Activated T-helper 1 cell treated with anti-CD3 and anti-CD28 coated beads, Interleukin-2, amount 50 U/mL, for 16 hours (primary cell): ENCODE data around the gene MEF2C.
"Not testable (repeated sequence)": the region's sequence is repeated elsewhere in the genome, so short reads cannot be mapped to it uniquely, and the experiment has no call there.

Experiments used
- DNase-seq, 2 donors: peaks; one replicate each; pipeline ENCODE4 v3.0.0-alpha.2; 2020; ENCODE audit warnings: low read depth in 1 of 2, low spot score in 1 of 2

The MEF2C gene

DNA sequence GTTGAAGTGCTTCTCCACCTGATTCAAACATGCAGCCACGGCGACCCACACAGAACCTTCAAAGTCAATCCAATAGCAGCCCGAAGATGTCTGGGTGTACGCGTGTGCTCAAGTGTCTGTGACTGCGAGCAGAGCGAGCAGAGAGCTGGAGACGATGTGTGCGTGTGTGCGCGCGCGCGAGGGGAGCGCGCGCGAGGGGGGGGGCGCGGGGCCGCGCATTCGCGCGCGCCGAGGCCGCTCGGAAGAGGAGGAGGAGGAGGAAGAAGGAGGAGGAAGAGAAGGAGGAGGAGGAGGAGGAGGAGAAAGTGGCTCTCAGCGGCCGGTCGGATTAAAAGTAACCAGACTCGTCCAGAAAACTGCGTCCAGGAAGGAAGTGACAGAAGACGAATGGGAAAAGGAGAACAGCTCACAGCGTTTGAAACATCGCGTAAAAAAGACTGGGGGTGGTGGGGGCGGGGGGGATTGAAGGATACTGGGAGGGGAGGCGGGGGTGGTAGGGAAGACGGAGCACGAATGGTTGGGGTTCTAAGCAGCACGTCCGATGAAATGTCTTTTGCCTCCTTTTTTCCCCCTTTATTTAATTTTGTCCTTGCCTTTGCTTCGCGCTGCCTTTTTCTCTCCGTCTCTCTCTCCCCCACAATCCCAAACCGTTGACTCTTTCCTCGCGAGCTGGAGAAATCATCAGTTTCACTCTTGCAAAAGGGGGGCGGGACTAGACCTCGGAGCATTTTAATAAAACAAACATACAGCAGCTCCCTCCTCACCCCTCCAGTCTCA, at the start of gene MEF2C:
Gene MEF2C (minus strand): TSS at position 126 of the 777 bp plus-strand sequence. CDS start 59,396 bp downstream, outside the sequence.
- DNase-seq: no peak

DNA sequence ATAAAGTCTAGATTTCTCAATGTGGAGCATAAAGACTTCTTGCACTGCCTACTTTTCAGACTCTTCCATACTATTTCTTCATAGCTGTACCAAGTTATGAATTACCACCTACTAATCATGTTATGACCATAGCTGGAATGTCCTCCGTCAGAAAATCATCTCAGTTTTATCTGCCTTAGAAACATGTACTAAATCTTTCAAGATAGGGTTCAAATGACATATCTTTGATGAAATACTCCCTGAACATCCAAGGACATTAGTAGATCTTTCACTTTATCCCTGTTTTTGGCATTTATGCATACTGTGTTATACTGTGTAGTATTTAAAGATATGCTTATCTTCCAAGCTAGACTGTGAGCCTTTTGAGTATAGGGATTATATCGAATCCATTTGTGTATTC, 49.6 kb upstream of the MEF2C start:
- DNase-seq: no peak

DNA sequence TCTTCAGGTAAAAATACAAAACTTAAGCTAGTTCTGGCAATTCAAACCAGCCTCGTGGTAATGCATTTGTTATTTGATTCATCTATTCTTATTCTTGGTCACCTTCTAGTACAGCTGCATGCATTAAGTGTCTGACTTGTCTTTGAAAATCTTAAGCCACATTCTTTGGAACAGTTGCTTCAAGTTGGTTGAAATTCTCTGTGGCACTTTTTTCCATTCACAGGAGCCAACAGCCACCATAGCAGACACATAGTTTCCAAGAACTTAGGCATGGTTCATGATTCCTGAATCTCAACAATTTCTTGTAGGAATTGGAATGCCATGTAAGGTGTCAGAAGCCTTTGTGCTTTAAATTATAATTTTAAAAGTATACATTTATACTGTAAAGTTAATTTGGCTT, 47.4 kb upstream of the MEF2C start:
- no peak for DNase-seq

DNA sequence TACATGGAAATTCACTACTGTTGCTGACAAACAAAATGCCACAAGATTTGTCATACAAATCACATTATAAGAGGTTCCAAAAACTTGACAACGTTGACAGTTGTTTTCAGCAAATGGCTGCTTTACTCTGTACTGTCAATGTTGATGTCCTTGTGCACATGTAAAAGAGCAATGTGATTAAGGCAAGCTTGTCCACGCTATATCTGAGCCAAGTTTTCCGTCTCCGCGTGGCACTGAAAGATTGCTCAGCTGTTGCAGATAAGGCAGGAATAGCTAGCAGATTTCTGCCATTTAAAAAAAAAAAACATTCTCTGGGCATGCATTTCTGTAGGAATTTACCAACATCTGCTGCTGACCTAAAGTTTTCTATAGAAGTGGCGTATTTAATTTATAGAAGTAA, 46.4 kb upstream of the MEF2C start:
- DNase-seq: no peak

DNA sequence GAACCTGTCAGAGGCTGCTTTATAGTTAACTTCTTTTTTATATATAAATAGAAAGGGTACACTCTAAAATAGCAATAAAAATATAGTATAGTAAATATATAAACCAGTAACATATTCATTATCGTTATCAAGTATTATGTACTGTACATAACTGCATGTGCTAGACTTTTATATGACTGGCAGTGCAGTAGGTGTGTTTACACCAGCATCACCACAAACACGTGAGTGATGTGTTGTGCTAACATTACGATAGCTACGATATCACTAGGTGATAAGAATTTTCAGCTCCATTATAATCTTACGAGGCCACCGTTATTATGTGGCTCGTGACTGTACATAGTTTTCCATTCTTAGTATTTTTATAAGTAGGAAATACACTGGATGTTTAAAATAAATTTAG, 43.8 kb upstream of the MEF2C start:
- no peak for DNase-seq

DNA sequence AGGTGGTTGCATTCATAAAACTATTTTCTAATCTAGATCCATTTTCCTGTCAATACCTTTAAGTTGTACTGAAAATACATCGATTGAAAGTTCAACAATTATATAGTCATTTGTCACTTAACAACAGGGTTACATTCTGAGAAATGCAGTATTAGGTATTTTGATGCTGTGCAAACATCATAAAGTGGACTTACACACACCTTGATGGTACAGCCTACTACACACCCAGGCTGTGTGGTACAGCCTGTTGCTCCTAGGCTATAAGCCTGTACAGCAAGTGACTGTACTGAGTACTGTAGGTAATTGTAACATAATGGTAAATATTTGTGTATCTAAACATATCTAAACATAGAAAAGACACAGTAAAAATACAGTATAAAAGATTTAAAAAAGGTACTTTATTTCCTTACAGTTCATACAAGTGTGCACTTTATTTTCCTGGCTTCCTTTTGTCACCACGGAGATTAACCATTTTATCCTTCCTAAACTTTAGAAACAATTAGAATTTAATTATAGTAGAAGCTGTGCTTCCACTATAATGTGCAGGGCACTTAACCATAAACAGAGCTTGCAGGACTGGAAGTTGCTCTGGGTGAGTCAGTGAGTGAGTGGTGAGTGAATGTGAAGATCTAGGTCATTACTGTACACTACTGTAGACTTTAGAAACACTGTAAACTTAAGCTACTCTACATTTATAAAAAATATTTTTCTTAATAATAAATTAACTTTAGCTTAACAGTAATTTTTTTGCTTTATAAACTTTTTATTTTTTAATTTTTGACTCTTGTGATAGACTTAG, 42.9 kb upstream of the MEF2C start:
- DNase-seq: no peak

DNA sequence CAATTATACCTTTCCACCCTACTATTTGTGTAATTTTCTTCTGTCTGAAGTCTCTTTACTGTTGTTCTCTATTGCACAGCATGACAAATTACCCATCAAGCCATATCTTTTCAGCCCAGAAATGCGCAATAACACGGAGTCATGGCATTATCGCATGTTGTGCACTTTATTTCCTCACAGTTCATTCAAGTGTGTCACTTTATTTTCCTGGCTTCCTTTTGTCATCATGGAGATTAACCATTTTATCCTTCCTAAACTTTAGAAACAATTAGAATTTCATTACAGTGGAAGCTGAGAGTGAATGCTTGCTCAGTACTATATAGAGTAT, 41.3 kb upstream of the MEF2C start:
- DNase-seq: no peak

DNA sequence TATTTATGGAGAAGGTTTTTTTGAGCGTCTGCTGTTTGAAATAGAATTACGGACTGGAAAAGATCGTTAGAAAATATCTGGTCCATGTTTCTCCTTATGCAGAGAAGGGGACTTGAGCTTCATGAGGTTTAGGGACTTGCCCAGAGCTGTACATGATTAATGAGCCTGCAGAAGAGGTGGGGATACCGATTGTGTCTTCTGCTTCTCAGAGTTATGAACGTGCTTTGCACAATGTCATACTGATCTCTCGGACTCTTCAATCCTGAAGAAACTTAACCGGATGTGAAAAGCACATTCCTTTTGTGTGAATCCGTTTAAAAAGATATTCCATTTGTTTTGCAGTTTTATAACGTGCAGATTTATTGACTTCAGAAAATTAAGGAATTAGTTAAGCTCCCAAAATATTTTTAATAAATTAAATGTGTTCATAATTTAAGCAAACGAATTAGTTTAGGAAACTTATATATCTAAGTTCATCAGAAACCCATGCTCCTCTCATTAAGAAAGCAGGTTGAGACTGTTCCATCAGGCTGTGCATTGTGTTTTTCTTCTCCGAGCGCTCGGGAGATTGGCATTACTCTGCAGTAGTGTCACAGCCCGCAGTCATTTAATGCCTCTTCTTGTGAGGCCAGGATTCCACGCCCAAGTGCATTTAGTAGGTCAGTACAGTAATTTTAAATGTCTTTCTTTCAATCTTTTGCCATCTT, 40.8 kb upstream of the MEF2C start:
- DNase-seq: no peak

DNA sequence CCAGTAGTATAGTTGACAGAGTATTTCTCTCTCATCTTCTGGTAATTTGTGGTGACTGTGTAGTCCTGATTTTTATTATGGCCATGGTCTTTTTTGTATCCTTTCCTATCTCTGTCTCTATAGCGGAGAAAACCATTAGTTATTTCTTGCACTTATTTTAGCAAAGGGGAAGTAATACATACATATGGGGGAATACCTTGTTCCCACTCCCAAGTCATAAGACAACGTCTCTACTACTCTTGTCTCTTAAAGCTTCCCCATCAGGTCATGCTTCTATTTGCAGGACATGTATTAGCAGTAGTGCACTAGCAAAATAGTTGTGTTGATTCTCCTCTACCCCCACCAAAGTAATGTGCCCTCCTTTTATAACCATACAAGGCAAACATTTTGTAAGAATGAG, 29.8 kb upstream of the MEF2C start:
- DNase-seq: not testable (repeated sequence)

DNA sequence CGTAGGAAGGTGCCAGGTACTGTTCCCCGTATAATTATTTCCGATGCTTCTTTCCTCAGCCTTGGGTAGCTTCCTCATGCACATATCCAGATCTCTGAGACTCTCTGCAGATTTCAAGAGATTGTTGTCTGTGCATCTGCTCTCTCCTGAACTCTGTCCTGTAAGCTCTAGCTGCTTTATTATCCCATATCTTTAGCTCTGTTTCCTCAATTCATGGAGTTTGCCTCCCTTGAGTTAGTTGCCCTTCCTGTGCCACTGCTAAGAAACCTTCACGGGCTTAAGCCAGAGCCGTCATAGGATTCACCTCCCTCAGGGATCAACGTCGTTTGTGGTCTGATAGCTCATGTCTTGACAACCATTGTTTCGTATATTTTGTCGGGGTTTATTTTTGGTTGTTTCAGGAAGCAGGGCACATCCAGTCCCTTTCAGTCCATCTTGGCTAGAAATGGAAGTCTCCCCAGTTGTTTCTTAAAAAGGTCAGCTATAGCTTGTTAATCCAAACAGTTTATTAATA, 28.1 kb upstream of the MEF2C start:
- DNase-seq: not testable (repeated sequence)

DNA sequence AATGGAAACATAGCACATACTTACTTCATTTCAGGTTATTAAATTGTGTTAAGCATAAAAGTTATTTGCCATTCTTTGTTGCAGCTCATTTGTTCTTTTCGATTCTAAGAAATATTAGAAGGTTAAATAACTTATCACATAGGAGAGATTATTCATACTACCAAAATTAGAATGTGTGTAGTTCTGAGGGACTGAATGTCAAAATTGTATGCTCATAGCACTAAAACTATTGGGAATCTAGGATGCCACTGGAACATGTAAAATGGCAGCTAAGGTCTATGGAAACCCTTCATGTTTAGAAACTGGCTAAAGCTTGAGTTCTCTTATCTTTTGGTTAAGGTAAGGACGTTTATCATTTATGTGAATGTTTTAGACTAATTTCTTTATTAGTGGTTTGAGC, 21.5 kb upstream of the MEF2C start:
- DNase-seq: not testable (repeated sequence)

DNA sequence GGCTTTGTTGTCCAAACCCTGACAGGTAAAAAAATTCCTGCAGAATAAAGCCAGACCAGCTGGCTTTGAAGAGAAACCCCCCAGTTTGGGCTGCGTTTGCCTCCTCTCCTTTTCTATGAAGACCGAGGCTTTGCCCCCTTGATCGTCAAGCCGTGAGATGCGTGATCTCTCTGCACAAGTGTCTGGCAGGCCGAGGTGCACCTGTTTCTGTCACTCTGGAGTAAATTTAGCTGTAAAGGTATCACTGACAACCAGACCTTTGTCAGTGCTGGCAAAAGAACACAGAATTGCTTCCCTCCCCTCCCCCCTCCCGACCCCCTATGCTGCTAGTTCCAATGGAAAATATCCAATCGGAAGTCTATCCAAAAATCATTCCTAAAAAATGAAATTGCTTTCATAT, 21.0 kb upstream of the MEF2C start:
- not testable (repeated sequence) for DNase-seq

DNA sequence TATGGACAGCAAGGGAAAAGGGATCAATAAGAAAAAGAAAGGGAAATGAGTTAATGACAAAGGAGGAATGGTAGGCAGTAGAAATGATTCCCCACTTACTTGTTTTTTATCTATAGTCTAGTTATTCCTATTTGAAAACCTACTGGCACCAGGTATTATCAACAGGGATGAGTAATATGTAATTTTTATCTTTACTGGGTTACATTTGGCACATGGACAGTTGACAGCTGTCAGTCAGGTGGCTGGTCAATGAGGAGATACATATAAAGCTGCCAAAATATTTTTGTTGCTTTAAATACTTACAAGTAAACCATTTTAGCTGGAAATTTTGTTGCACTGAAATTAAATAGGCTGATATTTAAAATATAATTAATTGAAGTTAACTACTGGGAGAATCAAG, 18.1 kb upstream of the MEF2C start:
- not testable (repeated sequence) for DNase-seq

DNA sequence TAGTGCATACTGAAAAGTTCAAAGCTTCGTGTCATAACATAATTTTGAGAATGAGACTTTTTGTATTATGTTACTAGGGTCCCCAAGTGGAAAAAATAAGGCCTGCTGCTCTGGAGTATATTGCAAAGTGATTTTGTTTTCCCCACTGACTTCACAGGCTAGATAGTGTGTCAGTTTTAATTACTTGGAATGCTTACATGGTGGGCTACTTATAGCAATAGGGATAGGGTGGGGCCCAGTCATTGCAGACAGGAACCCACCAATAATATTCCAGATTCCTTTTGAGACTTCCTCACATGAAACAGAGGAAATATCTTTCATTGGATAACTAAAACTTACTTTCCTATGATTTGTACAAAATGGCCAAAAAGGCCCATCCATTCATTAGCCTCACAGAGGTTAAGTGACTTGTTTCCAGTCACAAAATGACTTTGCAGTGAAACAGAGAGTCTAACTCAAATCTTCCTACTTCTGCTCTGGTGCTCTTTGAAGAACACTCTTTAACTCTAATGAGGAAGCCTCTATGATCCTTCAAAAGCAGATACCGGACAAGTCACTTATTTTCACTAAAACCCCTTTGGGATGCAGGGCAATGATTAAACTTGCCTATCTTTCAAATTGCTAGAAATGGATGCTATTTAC, 16.2 kb upstream of the MEF2C start:
- no peak for DNase-seq

DNA sequence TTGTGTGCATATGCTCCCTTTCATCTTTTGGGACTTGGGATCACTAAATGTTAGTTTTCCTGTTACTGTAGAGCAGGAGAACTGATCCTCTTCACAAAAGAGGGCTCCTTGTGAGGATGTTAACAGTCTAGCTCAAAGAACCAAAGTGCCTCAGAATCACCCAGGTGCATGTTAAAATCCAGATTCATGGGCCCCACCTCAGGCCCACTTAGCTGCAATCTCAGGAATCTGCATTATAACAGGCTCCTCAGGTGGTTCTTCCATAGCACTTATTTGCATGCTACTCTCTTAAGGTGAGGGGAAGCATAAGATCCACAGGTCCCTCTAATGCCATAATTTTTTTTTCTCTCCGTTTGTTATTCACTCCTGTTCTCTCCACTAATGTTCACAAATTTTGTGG, 14.8 kb upstream of the MEF2C start:
- DNase-seq: no peak

DNA sequence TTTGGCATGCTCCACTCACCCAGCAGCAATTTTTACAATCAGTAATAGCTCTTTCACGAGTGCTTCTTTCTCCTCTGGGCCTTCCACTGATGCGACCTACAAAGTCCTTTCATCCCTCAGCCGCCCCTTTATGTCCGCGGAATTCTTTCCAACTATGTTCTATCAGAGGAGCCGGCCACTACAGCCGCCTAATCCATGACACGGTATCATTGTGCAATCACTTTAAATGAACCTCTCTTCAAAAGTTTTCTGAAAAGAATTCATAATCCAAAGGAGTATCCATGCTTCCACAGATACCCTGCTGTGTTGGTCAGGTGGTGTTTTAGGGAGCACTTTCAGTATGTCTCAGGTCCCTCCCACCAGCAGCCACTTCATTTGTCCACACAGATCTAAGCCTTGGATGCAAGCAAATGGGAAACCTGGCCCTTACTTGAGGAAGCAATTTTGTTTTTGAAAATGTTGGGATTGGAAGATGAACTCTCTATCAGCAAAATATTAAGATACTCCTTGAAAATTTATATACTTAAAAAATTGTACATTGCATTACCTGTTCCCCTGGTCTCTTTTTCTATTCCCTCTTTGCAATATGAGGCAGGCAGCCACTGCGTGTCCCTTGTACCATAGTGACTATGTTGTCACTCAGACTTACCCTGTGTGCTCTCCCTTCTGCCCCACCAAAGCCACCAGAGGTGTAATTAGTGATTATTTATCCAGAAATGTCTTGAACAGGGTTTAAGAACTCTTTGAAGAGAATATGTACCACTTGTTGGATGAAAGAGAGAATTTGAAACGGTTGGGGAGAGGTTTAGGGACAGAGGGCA, 12.9 kb upstream of the MEF2C start:
- no peak for DNase-seq

DNA sequence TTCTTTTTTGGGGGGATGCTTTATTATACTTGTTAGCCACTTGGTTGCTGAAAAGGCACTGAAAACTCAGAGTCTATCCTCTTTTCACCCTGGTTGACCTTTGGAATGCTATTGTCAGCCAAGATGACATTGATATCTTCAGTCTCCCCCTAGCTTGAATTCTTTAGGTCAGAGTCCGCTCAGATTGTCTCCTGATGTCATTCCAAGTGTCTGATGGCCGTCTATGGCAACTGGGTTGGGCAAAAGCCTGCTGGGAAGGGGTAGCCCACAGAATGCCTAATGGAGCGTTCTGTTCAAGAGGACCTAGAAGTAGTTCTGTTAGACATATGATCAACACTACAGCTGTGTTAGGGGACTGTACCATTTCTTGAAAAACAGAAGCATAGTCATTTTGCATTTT, 9.7 kb upstream of the MEF2C start:
- no peak for DNase-seq

DNA sequence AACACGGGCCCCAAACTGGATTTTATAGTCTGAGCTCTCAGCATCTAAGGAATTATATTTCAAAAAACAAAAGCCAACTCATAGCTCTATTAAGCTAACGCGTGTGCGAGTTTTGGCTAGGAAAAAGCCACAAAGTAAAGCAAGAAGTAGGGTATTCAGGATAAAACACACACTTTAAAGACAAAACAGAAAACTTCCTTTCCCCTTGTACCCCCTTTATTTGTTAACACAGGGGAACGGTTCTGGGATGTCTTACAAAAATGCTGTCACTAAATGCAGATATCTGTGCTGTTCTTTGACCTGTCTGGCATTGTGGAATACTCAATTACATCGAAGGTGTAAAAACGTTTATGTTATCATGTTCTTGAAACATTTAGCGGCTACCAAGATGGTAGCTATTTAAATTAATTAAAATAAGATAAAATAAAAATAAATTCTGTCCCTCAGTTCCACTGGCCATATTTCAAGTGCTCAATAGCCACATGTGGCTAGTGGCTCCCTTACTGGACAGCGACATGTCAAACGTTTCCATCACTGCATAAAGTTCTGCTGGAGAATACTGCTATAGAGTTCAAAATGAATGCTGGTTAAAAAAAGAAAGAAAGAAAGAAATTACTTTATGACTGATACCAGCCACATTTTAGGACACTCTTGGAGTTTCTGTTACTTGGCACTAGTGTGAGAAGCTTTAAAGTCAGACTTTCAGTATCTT, 7.2 kb upstream of the MEF2C start:
- DNase-seq: no peak

DNA sequence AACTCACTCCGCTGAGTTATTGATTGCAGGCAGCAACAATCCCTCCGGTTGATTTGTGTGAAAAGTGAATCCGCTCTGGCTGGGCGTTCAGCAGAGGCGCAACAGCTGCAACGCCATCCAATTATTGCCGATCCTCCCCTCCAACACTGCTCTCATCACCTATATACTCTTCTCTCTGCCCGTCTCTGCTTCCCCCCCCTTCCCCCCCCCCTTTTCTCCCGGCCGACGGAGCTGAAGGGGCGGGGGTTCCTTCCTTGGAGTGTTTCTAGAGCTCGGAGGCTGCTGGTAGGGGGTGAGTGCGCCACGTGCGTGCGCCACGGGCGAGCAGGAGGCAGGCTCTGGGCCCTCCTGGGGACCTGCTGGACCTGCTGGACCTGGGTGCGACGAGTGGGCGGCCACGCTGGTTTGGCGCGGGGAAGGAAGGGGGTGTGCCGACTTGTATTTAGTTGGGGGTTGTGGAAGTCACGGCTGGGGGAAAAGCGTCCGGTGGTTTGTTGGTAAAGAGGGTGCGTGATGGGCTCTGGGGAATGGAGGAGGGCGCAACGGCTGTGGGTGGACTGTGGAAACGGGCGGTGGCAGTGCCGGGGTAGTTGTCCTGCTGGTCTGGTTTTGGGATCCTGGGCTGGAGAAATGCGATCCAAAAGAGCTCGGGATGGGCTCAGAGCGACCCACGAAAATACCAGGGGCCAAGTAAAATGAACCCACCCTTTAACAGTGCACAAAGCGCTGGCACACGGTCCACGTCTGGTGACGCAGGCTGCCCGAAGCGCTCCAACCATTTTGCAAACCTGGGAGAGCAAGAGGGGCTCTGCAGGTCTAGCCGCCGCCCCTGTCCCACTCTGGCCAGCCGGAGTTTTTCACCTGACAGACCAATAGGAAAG, 6.4 kb upstream of the MEF2C start:
- no peak for DNase-seq
